Measurements from ENCODE around the gene CALN1.
"Not testable (repeated sequence)": the region's sequence is repeated elsewhere in the genome, so short reads cannot be mapped to it uniquely, and the experiment has no call there.

Gene CALN1

GRCh38 chr7:72087926-72088325 is 324.2 kb downstream of the CALN1 start:
- DNase-seq (ENCODE audit: low read depth): no peak

GRCh38 chr7:72080865-72081510 is 331.1 kb downstream of the CALN1 start:
- no peak for DNase-seq (ENCODE audit: low read depth)

GRCh38 chr7:72080341-72080766 is 331.8 kb downstream of the CALN1 start:
- DNase-seq (ENCODE audit: low read depth): no peak

- DNase-seq (ENCODE audit: low read depth): no peak
These were observed 333.3 kb downstream of the CALN1 start for GRCh38 chr7:72078856-72079255.

GRCh38 chr7:72078301-72078700 is 333.8 kb downstream of the CALN1 start:
- no peak for DNase-seq (ENCODE audit: low read depth)

GRCh38 chr7:72077786-72078185 is 334.4 kb downstream of the CALN1 start:
- DNase-seq (ENCODE audit: low read depth): no peak

GRCh38 chr7:72072901-72073300 is 339.2 kb downstream of the CALN1 start:
- DNase-seq (ENCODE audit: low read depth): no peak

GRCh38 chr7:72069263-72069662 is 342.9 kb downstream of the CALN1 start:
- DNase-seq (ENCODE audit: low read depth): no peak

GRCh38 chr7:72065764-72066163 is 346.4 kb downstream of the CALN1 start:
- not testable (repeated sequence) for DNase-seq (ENCODE audit: low read depth)

GRCh38 chr7:72064916-72065315 is 347.2 kb downstream of the CALN1 start:
- no peak for DNase-seq (ENCODE audit: low read depth)

GRCh38 chr7:72063330-72063729 is 348.8 kb downstream of the CALN1 start:
- no peak for DNase-seq (ENCODE audit: low read depth)

- no peak for DNase-seq (ENCODE audit: low read depth)
These were observed 349.5 kb downstream of the CALN1 start for GRCh38 chr7:72062666-72063065.

- no peak for DNase-seq (ENCODE audit: low read depth)
These were observed 352.2 kb downstream of the CALN1 start for GRCh38 chr7:72059925-72060324.

GRCh38 chr7:72058579-72058978 is 353.6 kb downstream of the CALN1 start:
- DNase-seq (ENCODE audit: low read depth): no peak

- DNase-seq (ENCODE audit: low read depth): no peak
These were observed 354.3 kb downstream of the CALN1 start for GRCh38 chr7:72057796-72058195.

- DNase-seq (ENCODE audit: low read depth): no peak
These were observed 354.9 kb downstream of the CALN1 start for GRCh38 chr7:72057231-72057630.

- DNase-seq (ENCODE audit: low read depth): no peak
These were observed 356.7 kb downstream of the CALN1 start for GRCh38 chr7:72055426-72055825.

- no peak for DNase-seq (ENCODE audit: low read depth)
These were observed 358.8 kb downstream of the CALN1 start for GRCh38 chr7:72053292-72053691.

- no peak for DNase-seq (ENCODE audit: low read depth)
These were observed 363.7 kb downstream of the CALN1 start for GRCh38 chr7:72048420-72048819.

- no peak for DNase-seq (ENCODE audit: low read depth)
These were observed 369.3 kb downstream of the CALN1 start for GRCh38 chr7:72042855-72043254.

- DNase-seq (ENCODE audit: low read depth): no peak
These were observed 371.5 kb downstream of the CALN1 start for GRCh38 chr7:72040641-72041040.

GRCh38 chr7:72039460-72039859 is 372.7 kb downstream of the CALN1 start:
- DNase-seq (ENCODE audit: low read depth): no peak

GRCh38 chr7:72038022-72038732 is 374.0 kb downstream of the CALN1 start:
- DNase-seq (ENCODE audit: low read depth): no peak

- DNase-seq (ENCODE audit: low read depth): no peak
These were observed 374.6 kb downstream of the CALN1 start for GRCh38 chr7:72037516-72037915.
